ENCODE data around the gene CHRNA4. TPM values are rescaled to one million over a fixed set of nuclear protein-coding genes. Genes with fewer than 3 reads are reported as not detected.

Gene CHRNA4
- 0.29 TPM for polyA plus RNA-seq (2013, experiment 1 of 2)
- 0.25 TPM for polyA plus RNA-seq (2013, experiment 2 of 2)

DNA sequence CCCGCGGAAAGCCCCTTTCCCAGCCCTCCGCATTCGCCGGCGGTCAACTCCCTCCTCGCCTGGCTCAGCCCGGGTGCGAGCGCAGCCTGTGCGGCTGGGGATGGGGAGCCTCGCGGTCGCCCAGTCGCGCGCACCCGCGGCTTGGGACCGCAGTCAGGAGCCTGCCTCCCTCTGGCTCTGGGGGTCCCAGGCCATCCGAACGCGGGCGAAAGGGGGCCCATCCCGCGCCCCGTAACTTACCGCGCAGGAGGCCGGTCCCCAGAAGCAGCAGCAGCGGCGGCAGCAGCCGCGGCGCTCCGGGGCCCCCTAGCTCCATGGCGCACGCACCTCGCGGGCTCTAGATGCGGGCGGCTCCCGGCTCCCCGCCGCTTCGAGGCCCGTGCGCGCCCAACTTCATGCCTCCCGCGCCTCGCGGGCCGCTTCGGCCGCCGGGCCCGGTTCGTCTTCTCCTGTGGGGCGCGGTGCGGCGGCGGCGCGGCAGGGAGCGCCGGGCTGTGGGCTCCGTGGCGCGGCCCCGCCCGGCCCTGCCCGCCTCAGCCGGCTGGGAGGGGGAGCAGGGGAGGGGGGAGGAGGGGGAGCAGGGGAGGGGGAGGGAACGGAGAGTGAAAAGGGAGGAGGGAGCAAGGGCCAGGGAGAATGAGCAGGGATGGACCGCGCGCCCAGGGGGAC lies at the start of gene CHRNA4:
CHRNA4 (minus strand) TSS at position 500 of the 669 bp plus-strand sequence; CDS start at position 316, 184 bp downstream.
- Histone ChIP-seq H3K4me1 (ENCODE audit: control insufficient read depth, insufficient read depth, low read length, poor library complexity, severe bottlenecking) (peaks cover 4% of the 10 kb centered on the region), H3K27ac (ENCODE audit: low read depth, low read length, severe bottlenecking) (no peak within 1 kb of the TSS)
- 2% methylated on average over 47 to 51 of the region's 79 CpGs for WGBS, 2 experiments (ENCODE audit: insufficient coverage in 2 of 2)

GRCh38 chr20:63409834-63410435 lies 48.8 kb upstream of the CHRNA4 start:
- Histone ChIP-seq H3K4me1 (ENCODE audit: control insufficient read depth, insufficient read depth, low read length, poor library complexity, severe bottlenecking) (no peaks in the 10 kb centered on the region), H3K36me3 (ENCODE audit: control insufficient read depth, insufficient read depth, low read length) (no peaks in the 10 kb centered on the region), H3K4me3 (ENCODE audit: extremely low read depth, insufficient read depth, low read length, poor library complexity, severe bottlenecking) (no peak overlapping the region), H3K27ac (ENCODE audit: low read depth, low read length, severe bottlenecking) (no peak overlapping the region), H3K9me3 (ENCODE audit: control insufficient read depth, low read length) (no peaks in the 10 kb centered on the region)
- WGBS, 2 experiments (ENCODE audit: insufficient coverage in 2 of 2), result 90 to 92% methylated on average over 19 to 20 of the region's 23 CpGs

More for the DNA sequence above, at the start of gene CHRNA4:
- H3K9me3 ChIP-seq (ENCODE audit: control insufficient read depth, low read length), result no peaks in the 10 kb centered on the region
- peak within 1 kb of the TSS; percentile 14 for H3K4me3 ChIP-seq (ENCODE audit: extremely low read depth, insufficient read depth, low read length, poor library complexity, severe bottlenecking)
- H3K36me3 ChIP-seq (ENCODE audit: control insufficient read depth, insufficient read depth, low read length), result no peaks in the 10 kb centered on the region

DNA sequence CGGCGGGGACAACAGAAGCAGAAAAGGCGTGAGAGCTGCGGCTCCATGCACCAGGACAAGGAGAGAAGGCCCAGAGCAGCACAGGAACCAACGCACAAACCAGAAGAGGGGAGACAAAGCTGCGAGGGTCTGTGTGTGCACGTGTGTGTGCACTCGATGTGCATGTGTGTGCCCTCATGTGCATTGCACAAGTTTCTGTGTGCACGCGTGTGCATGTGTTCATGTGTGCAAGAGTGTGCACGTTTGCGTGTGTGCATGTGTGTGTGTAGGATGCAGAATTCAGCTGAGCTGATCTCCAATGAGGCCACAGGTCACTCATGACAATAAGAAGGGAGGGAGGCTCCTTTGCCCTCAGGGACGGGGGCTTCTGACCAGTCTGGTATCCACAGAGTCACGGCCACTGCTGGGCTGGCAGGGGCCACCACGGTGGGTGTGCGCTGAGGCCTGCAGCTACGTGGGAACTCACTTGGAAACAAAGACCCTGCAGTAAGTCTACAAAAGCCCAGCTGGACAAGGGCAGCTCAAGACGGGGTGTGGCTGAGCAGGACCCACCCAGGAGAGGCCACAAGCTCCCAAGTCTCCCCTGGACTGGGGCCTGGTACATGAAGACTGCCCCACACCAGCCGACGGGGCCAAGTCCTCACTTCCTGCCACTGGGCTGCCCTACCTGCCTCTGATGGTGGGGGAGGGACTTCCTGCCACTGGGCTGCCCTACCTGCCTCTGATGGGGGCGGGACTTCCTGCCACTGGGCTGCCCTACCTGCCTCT lies 48.1 kb upstream of the CHRNA4 start:
- WGBS, 2 experiments (ENCODE audit: insufficient coverage in 2 of 2), result 96 to 98% methylated on average over 18 of the region's 21 CpGs
- Histone ChIP-seq H3K4me1 (ENCODE audit: control insufficient read depth, insufficient read depth, low read length, poor library complexity, severe bottlenecking) (no peaks in the 10 kb centered on the region), H3K4me3 (ENCODE audit: extremely low read depth, insufficient read depth, low read length, poor library complexity, severe bottlenecking) (no peak overlapping the region)

GRCh38 chr20:63408684-63409046 lies 47.5 kb upstream of the CHRNA4 start:
- Histone ChIP-seq H3K36me3 (ENCODE audit: control insufficient read depth, insufficient read depth, low read length) (no peaks in the 10 kb centered on the region), H3K4me1 (ENCODE audit: control insufficient read depth, insufficient read depth, low read length, poor library complexity, severe bottlenecking) (no peaks in the 10 kb centered on the region), H3K4me3 (ENCODE audit: extremely low read depth, insufficient read depth, low read length, poor library complexity, severe bottlenecking) (no peak overlapping the region), H3K9me3 (ENCODE audit: control insufficient read depth, low read length) (no peaks in the 10 kb centered on the region), H3K27ac (ENCODE audit: low read depth, low read length, severe bottlenecking) (no peak overlapping the region)
- WGBS, 2 experiments (ENCODE audit: insufficient coverage in 2 of 2), result 92 to 97% methylated on average over 18 to 20 of the region's 21 CpGs

More for the DNA sequence above, 48.1 kb upstream of the CHRNA4 start:
- no peaks in the 10 kb centered on the region for H3K9me3 ChIP-seq (ENCODE audit: control insufficient read depth, low read length)
- no peak overlapping the region for H3K27ac ChIP-seq (ENCODE audit: low read depth, low read length, severe bottlenecking)
- no peaks in the 10 kb centered on the region for H3K36me3 ChIP-seq (ENCODE audit: control insufficient read depth, insufficient read depth, low read length)

DNA sequence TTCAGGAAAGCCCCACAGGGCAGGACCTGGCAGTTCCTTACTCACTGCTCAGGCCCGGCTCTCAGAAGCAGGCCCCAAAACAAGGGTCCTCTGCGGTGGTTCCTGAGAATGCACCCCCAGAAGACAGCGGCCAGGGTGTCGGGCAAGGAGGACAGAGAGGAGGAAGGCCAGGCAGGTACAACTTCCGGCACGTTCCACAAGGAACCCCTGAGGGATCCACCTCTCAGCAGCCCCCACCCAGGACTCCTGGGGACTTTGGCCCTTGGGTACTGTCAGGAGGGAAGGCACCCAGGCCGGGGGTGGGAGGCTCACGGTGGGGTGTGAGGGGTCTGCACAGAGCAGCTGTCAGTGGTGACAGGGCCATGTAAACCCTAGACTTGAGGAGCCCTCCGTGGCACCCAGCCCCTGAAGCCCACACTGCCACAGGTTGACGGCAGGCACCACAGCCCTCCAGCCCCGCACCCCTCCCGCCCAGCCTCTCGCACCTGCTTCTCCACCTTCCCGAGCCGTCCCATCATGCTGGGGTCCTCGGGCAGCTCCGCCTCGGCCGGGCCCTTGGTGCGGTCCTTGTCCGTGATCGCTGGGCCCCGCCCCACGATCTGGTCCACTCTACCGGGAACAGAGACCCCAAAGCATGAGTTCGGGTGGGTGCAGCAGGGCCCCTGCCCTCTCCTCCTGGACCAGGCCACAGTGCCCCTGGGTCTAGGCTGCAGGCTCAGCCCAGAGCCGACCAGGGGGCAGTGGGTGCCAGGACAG lies 47.0 kb upstream of the CHRNA4 start:
- no peaks in the 10 kb centered on the region for H3K9me3 ChIP-seq (ENCODE audit: control insufficient read depth, low read length)
- no peaks in the 10 kb centered on the region for H3K4me1 ChIP-seq (ENCODE audit: control insufficient read depth, insufficient read depth, low read length, poor library complexity, severe bottlenecking)
- H3K27ac ChIP-seq (ENCODE audit: low read depth, low read length, severe bottlenecking), result no peak overlapping the region
- H3K4me3 ChIP-seq (ENCODE audit: extremely low read depth, insufficient read depth, low read length, poor library complexity, severe bottlenecking), result no peak overlapping the region
- H3K36me3 ChIP-seq (ENCODE audit: control insufficient read depth, insufficient read depth, low read length), result no peaks in the 10 kb centered on the region
- WGBS, 2 experiments (ENCODE audit: insufficient coverage in 2 of 2), result 94 to 96% methylated on average over 20 to 23 of the region's 27 CpGs

DNA sequence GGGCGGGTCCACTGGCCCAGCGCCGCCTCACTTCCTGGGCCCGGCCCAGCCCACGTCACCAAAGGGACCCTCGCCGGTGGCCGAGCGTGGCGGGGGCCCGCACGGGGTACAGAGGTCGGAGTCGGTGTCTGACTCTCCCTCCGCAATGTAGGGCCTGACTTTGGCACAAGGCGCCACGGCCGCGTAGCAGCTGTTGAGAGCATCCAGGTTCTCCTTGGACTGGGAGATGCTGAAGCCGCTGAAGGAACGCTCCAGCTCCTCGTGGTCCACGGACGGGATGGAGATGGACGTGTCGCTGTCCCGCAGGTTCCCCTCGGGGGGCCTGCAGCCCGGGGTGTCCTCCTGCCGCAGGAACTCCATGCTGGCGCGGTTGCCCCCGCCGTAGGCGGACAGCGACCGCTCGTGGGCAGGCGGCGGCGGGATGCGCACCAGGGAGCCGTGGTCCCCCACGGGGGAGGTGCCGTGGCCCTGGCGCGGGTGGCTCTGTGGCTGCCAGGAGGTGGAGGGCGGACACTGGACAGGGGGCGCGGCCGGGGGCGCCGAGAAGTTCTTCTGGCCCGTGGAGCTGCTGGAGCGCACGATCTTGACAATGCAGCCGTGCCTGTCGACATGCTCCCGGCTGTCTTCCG lies 45.6 kb upstream of the CHRNA4 start:
- Histone ChIP-seq H3K9me3 (ENCODE audit: control insufficient read depth, low read length) (no peaks in the 10 kb centered on the region), H3K36me3 (ENCODE audit: control insufficient read depth, insufficient read depth, low read length) (no peaks in the 10 kb centered on the region), H3K4me1 (ENCODE audit: control insufficient read depth, insufficient read depth, low read length, poor library complexity, severe bottlenecking) (no peaks in the 10 kb centered on the region), H3K4me3 (ENCODE audit: extremely low read depth, insufficient read depth, low read length, poor library complexity, severe bottlenecking) (no peak overlapping the region), H3K27ac (ENCODE audit: low read depth, low read length, severe bottlenecking) (no peak overlapping the region)
- WGBS, 2 experiments (ENCODE audit: insufficient coverage in 2 of 2), result 94 to 97% methylated on average over 60 of the region's 60 CpGs

- WGBS, 2 experiments (ENCODE audit: insufficient coverage in 2 of 2), result 90 to 91% methylated on average over 22 to 23 of the region's 23 CpGs
These were observed 44.9 kb upstream of the CHRNA4 start for GRCh38 chr20:63406011-63406410.

GRCh38 chr20:63405102-63405730 lies 44.1 kb upstream of the CHRNA4 start:
- H3K9me3 ChIP-seq (ENCODE audit: control insufficient read depth, low read length), result no peaks in the 10 kb centered on the region
- no peaks in the 10 kb centered on the region for H3K36me3 ChIP-seq (ENCODE audit: control insufficient read depth, insufficient read depth, low read length)
- no peak overlapping the region for H3K27ac ChIP-seq (ENCODE audit: low read depth, low read length, severe bottlenecking)
- H3K4me1 ChIP-seq (ENCODE audit: control insufficient read depth, insufficient read depth, low read length, poor library complexity, severe bottlenecking), result no peaks in the 10 kb centered on the region
- no peak overlapping the region for H3K4me3 ChIP-seq (ENCODE audit: extremely low read depth, insufficient read depth, low read length, poor library complexity, severe bottlenecking)
- WGBS, 2 experiments (ENCODE audit: insufficient coverage in 2 of 2), result 88 to 95% methylated on average over 27 to 31 of the region's 31 CpGs

More at GRCh38 chr20:63406011-63406410, 44.9 kb upstream of the CHRNA4 start:
- Histone ChIP-seq H3K36me3 (ENCODE audit: control insufficient read depth, insufficient read depth, low read length) (no peaks in the 10 kb centered on the region), H3K4me1 (ENCODE audit: control insufficient read depth, insufficient read depth, low read length, poor library complexity, severe bottlenecking) (no peaks in the 10 kb centered on the region), H3K9me3 (ENCODE audit: control insufficient read depth, low read length) (no peaks in the 10 kb centered on the region), H3K4me3 (ENCODE audit: extremely low read depth, insufficient read depth, low read length, poor library complexity, severe bottlenecking) (no peak overlapping the region), H3K27ac (ENCODE audit: low read depth, low read length, severe bottlenecking) (no peak overlapping the region)

DNA sequence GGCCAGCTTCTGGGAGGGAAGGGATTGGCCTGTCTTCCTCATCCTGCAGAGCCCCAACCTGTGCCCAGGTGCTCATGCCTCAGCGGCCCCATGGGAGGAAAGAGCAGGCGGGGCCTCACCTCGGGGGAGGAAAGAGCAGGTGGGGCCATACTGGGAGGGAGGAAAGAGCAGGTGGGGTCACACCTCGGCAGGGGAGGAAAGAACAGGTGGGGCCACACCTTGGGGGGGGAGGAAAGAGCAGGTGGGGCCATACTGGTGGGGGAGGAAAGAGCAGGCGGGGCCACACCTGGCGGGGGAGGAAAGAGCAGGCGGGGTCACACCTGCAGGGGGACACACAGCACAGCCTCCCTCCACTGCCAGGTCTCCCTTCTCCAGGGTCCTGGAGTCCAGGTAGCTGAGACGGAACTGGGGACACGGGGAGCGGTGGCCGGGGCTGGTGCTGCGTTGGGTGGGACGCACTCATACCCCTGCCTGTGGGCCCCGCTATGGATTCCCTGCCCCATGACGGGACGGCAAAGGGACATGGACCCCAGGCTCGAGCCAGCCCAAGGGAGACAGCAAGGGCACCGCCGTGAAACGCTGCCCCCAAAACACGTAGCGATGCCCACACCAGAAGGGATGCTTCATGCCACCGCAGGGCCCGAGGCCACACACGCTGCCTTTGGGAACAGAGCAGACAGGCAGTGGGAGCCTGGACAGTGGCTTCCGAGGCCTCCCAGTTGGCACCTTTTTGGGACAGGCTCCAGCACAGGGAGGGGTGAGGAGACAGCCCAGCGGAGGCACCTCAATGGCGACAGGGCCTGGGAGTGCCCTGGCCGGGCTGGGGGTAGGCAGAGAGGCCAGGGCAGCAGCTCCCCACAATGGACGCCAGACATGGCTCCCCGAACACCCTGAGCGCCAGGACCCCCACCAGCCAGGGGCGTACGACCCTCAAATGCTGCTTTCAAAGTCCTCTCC lies 43.3 kb upstream of the CHRNA4 start:
- H3K27ac ChIP-seq (ENCODE audit: low read depth, low read length, severe bottlenecking), result no peak overlapping the region
- no peak overlapping the region for H3K4me3 ChIP-seq (ENCODE audit: extremely low read depth, insufficient read depth, low read length, poor library complexity, severe bottlenecking)
- no peaks in the 10 kb centered on the region for H3K4me1 ChIP-seq (ENCODE audit: control insufficient read depth, insufficient read depth, low read length, poor library complexity, severe bottlenecking)
- WGBS, 2 experiments (ENCODE audit: insufficient coverage in 2 of 2), result 90 to 92% methylated on average over 25 to 32 of the region's 34 CpGs
- H3K36me3 ChIP-seq (ENCODE audit: control insufficient read depth, insufficient read depth, low read length), result no peaks in the 10 kb centered on the region
- H3K9me3 ChIP-seq (ENCODE audit: control insufficient read depth, low read length), result no peaks in the 10 kb centered on the region

All from mesodermal cell (in vitro differentiated cells).